ENCODE results near the gene TTC32. TPM values are rescaled to one million over a fixed set of nuclear protein-coding genes. Genes with fewer than 3 reads are reported as not detected.

TTC32 gene
- total RNA-seq, 1 experiment from 2014 or later, result 12.7 TPM

DNA sequence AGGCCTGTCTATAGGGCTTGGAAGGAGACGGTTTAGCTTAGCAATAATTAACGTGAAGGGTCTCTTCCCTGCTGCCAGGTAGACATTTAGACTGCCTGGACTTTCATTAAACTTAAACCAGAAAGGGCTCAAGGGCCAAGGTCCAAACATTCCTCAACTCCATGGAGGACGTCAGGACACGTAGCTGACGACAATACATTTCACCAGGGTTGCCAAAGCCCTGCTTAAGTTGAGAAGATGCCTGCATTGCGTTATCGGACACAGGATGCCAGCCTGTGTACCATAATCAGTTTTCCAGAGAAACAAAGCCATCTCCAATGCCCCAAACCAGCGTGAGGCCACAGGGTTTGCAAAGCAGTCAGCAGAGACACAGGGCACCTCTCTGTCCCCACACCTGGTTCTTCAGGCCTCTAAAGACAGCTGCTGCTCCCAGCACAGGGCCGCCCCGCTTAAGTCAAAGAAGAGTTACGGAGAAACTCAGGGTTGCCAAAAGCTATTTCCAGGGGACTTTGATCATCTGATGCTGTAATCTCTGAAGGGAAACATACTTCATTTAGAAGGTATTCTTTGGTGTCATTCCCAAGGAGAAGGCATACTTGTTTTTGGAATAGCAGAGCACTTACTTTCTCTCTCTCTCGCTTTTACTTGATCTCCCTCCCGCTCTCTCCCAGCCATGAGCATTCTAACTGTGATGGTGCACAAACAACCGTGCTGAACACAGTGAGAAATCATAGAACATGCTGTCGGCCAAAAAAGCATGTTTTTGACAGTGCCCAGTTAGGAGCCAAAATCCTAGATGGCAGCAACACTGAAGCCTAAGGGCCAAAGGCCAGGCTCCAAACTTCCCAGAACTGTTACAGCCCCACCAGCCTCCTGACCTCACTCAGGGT, 46.0 kb downstream of the TTC32 start:
- CTCF ChIA-PET, result interaction anchor here (0.6 kb wide), 1 partner anchor 396 kb away, joined by 4 read pairs; no protein-coding TSS in a partner anchor
- intact Hi-C loops (cut with micrococcal nuclease; ENCODE audit: unreplicated experiment) (no loop called here), in situ Hi-C loops (cut with HindIII; ENCODE audit: low pct_unique_long_range_greater_than_20kb, low sequenced_read_pairs) (no loop called here)
- Histone ChIP-seq H3K36me3 (ENCODE audit: control insufficient read depth, insufficient read depth, low read length) (no peaks in the 10 kb centered on the region), H3K4me3 (ENCODE audit: low read depth in 2 of 2, low read length in 2 of 2) (no peak overlapping the region), H3K27ac (ENCODE audit: low read length) (no peak overlapping the region), H3K4me1 (ENCODE audit: control insufficient read depth, insufficient read depth, low read length) (peaks cover 6% of the 10 kb centered on the region; the same call in 1 of the 2 replicates), H3K27me3 (ENCODE audit: control insufficient read depth, insufficient read depth, low read length) (no peaks in the 10 kb centered on the region), H3K9me3 (ENCODE audit: control insufficient read depth, insufficient read depth, low read depth, low read length) (no peaks in the 10 kb centered on the region)
- DNase-seq (ENCODE audit: low read depth, low spot score) (no peak), ATAC-seq (no peak)
- TF ChIP-seq, protein P1, sequence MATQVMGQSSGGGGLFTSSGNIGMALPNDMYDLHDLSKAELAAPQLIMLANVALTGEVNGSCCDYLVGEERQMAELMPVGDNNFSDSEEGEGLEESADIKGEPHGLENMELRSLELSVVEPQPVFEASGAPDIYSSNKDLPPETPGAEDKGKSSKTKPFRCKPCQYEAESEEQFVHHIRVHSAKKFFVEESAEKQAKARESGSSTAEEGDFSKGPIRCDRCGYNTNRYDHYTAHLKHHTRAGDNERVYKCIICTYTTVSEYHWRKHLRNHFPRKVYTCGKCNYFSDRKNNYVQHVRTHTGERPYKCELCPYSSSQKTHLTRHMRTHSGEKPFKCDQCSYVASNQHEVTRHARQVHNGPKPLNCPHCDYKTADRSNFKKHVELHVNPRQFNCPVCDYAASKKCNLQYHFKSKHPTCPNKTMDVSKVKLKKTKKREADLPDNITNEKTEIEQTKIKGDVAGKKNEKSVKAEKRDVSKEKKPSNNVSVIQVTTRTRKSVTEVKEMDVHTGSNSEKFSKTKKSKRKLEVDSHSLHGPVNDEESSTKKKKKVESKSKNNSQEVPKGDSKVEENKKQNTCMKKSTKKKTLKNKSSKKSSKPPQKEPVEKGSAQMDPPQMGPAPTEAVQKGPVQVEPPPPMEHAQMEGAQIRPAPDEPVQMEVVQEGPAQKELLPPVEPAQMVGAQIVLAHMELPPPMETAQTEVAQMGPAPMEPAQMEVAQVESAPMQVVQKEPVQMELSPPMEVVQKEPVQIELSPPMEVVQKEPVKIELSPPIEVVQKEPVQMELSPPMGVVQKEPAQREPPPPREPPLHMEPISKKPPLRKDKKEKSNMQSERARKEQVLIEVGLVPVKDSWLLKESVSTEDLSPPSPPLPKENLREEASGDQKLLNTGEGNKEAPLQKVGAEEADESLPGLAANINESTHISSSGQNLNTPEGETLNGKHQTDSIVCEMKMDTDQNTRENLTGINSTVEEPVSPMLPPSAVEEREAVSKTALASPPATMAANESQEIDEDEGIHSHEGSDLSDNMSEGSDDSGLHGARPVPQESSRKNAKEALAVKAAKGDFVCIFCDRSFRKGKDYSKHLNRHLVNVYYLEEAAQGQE (IDR thresholded peaks at IDR 0.05; ENCODE audit: insufficient read depth in 1 of 2, low read depth in 2 of 2, low read length in 1 of 2), result no peak
- TF ChIP-seq, protein P2, sequence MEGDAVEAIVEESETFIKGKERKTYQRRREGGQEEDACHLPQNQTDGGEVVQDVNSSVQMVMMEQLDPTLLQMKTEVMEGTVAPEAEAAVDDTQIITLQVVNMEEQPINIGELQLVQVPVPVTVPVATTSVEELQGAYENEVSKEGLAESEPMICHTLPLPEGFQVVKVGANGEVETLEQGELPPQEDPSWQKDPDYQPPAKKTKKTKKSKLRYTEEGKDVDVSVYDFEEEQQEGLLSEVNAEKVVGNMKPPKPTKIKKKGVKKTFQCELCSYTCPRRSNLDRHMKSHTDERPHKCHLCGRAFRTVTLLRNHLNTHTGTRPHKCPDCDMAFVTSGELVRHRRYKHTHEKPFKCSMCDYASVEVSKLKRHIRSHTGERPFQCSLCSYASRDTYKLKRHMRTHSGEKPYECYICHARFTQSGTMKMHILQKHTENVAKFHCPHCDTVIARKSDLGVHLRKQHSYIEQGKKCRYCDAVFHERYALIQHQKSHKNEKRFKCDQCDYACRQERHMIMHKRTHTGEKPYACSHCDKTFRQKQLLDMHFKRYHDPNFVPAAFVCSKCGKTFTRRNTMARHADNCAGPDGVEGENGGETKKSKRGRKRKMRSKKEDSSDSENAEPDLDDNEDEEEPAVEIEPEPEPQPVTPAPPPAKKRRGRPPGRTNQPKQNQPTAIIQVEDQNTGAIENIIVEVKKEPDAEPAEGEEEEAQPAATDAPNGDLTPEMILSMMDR (IDR thresholded peaks at IDR 0.05), result no peak
- TF ChIP-seq POLR2AphosphoS5 (IDR thresholded peaks at IDR 0.05; ENCODE audit: low read depth, low read length) (no peak), TCF7L2 (IDR thresholded peaks at IDR 0.05; ENCODE audit: low read depth, low read length) (no peak), SIN3A (IDR thresholded peaks at IDR 0.05; ENCODE audit: borderline replicate concordance, insufficient read depth, low read depth, low read length) (no peak)
- no TSS peak for BruUV-seq (replicated peaks)
- POLR2A ChIA-PET, result no interaction called here

DNA sequence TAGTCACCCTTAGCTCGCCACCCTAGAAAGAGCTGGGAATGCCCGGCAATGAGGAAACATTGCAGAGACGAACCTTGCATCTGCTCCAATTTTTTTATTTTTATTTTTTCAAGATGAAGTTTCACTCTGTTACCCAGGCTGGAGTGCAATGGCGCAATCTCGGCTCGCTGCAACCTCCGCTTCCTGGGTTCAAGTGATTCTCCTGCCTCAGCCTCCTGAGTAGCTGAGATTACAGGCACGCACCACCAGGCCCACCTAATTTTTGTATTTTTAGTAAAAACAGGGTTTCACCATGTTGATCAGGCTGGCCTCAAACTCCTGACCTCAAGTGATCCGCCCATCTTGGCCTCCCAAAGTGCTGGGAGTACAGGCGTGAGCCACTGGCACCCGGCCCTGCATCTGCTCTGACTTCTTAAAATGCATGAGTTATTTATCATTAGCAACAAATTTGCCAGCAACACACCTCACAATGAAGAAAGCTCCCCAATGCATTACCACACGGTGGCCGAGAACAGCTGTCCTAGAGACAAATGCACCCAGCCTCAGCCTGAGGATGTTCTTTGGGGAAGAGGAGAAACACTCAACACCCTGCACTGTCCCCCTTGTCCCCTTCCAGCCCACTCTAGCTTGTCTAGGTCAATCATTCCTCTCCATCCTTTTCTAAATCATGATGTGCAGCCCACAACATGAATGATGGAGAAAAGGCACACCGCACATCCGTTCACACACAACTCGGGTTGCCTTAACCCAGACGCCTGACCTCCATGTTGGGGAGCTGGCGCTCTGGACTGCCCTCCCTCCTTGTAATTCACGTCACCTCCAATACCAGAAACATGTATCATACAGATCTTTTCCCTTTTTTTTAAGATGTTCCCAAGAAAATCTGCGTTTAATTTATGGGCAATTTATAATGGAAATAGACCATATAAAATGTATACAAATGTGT, 46.9 kb downstream of the TTC32 start:
- H3K27me3 ChIP-seq (ENCODE audit: control insufficient read depth, insufficient read depth, low read length), result no peaks in the 10 kb centered on the region
- ChIA-PET POLR2A (no interaction called here), CTCF (interaction anchor here (0.6 kb wide), 1 partner anchor 395 kb away, joined by 4 read pairs; no protein-coding TSS in a partner anchor)
- ATAC-seq (no peak), DNase-seq (ENCODE audit: low read depth, low spot score) (no peak)
- no peak overlapping the region for H3K4me3 ChIP-seq (ENCODE audit: low read depth in 2 of 2, low read length in 2 of 2)
- peaks cover 6% of the 10 kb centered on the region; the same call in 1 of the 2 replicates for H3K4me1 ChIP-seq (ENCODE audit: control insufficient read depth, insufficient read depth, low read length)
- BruUV-seq (replicated peaks), result no TSS peak
- H3K27ac ChIP-seq (ENCODE audit: low read length), result no peak overlapping the region
- in situ Hi-C loops (cut with HindIII; ENCODE audit: low pct_unique_long_range_greater_than_20kb, low sequenced_read_pairs) (no loop called here), intact Hi-C loops (cut with micrococcal nuclease; ENCODE audit: unreplicated experiment) (no loop called here)
- no peaks in the 10 kb centered on the region for H3K9me3 ChIP-seq (ENCODE audit: control insufficient read depth, insufficient read depth, low read depth, low read length)
- TF ChIP-seq SIN3A (IDR thresholded peaks at IDR 0.05; ENCODE audit: borderline replicate concordance, insufficient read depth, low read depth, low read length) (no peak), TCF7L2 (IDR thresholded peaks at IDR 0.05; ENCODE audit: low read depth, low read length) (no peak), POLR2AphosphoS5 (IDR thresholded peaks at IDR 0.05; ENCODE audit: low read depth, low read length) (no peak)
- TF ChIP-seq, protein P2 (IDR thresholded peaks at IDR 0.05), result no peak
- TF ChIP-seq, protein P1 (IDR thresholded peaks at IDR 0.05; ENCODE audit: insufficient read depth in 1 of 2, low read depth in 2 of 2, low read length in 1 of 2), result no peak
- H3K36me3 ChIP-seq (ENCODE audit: control insufficient read depth, insufficient read depth, low read length), result no peaks in the 10 kb centered on the region
